ENCODE measurements around the gene SYNE1. TPM values are rescaled to one million over a fixed set of nuclear protein-coding genes. Genes with fewer than 3 reads are reported as not detected.

Gene SYNE1
- total and polyA plus RNA-seq, 8 donors, result 79.1 to 201 (median 104) TPM

DNA sequence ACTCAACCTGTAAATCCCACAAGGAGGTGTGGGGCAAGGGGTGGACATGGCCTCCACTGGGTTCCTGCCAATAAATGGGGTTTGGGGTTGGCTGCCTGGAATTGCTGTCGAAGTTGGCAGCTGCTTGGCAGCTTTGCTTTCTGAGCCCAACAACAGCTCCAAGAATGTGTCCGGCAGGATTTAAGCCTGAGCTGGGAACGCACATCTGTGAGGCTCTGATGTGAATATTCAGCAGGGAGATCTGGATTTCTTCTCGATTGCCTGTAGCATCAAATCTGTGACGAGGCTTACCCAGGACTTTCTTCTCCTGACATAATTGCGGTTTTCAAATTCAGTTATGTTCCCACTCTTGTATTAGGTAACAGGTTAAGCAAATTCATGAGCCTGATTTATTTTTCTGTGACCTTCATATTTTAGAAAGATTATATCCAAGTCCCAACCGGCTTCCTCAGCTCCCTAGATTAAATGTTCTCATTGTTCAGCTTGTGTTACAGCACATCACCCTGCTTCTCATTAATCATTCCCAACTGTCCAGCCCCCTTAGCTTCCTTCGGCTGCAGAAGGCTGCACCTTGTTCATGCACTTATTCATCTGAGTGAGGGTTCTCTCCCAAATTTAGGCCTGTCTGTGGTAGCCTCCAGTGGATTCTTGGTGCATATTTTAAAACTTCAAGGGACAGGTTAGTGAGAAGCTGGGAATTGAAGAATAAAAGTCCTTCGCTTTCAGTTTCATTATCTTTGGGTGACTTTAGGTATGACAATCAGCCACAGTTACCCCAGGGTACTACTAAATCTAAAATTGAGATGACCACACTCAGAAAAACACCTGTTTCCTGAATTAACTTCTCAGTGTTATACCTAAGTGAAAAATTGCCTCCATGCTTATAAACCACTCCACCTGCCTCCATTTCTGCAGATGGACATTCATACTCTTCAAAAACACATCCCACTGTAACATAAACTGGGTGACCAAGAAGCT is 519.7 kb downstream of the SYNE1 start:
- intact Hi-C loops (cut with DNase I), result no loop called here
- H3K9me3 ChIP-seq, result no peaks in the 10 kb centered on the region
- TF ChIP-seq, protein P1, sequence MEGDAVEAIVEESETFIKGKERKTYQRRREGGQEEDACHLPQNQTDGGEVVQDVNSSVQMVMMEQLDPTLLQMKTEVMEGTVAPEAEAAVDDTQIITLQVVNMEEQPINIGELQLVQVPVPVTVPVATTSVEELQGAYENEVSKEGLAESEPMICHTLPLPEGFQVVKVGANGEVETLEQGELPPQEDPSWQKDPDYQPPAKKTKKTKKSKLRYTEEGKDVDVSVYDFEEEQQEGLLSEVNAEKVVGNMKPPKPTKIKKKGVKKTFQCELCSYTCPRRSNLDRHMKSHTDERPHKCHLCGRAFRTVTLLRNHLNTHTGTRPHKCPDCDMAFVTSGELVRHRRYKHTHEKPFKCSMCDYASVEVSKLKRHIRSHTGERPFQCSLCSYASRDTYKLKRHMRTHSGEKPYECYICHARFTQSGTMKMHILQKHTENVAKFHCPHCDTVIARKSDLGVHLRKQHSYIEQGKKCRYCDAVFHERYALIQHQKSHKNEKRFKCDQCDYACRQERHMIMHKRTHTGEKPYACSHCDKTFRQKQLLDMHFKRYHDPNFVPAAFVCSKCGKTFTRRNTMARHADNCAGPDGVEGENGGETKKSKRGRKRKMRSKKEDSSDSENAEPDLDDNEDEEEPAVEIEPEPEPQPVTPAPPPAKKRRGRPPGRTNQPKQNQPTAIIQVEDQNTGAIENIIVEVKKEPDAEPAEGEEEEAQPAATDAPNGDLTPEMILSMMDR (IDR thresholded peaks at IDR 0.05), result no peak
- H3K4me3 ChIP-seq, result no peak overlapping the region
- H3K27me3 ChIP-seq, result no peaks in the 10 kb centered on the region
- no peak overlapping the region for H3K27ac ChIP-seq
- peaks cover 0 to 6% of the 10 kb centered on the region in 2 donors for H3K4me1 ChIP-seq
- ATAC-seq, result no peak
- no peak for DNase-seq
- peaks cover 0 to 39% of the 10 kb centered on the region in 2 donors for H3K36me3 ChIP-seq

GRCh38 chr6:152112491-152113261 is 524.5 kb downstream of the SYNE1 start:
- TF ChIP-seq, protein P1 (IDR thresholded peaks at IDR 0.05), result no peak
- no peaks in the 10 kb centered on the region for H3K36me3 ChIP-seq
- H3K27me3 ChIP-seq, result no peaks in the 10 kb centered on the region
- peak overlapping the region in 1 of 2 donors; percentile 33 for H3K27ac ChIP-seq
- ATAC-seq, result peak; percentile 59
- no peak overlapping the region for H3K4me3 ChIP-seq
- H3K4me1 ChIP-seq, result peaks cover 0 to 20% of the 10 kb centered on the region in 2 donors
- intact Hi-C loops (cut with DNase I), result no loop called here
- no peaks in the 10 kb centered on the region for H3K9me3 ChIP-seq
- DNase-seq, result peak in 2 of 4 donors; percentile 70 to 80

GRCh38 chr6:152110886-152111820 is 526.0 kb downstream of the SYNE1 start:
- ATAC-seq (peak; percentile 32), DNase-seq (peak in 1 of 4 donors; percentile 68)
- H3K36me3 ChIP-seq, result no peaks in the 10 kb centered on the region
- no peaks in the 10 kb centered on the region for H3K27me3 ChIP-seq
- TF ChIP-seq, protein P1 (IDR thresholded peaks at IDR 0.05), result no peak
- peak overlapping the region in 1 of 2 donors; percentile 33 for H3K27ac ChIP-seq
- H3K4me1 ChIP-seq, result peaks cover 0 to 20% of the 10 kb centered on the region in 2 donors
- no peaks in the 10 kb centered on the region for H3K9me3 ChIP-seq
- no peak overlapping the region for H3K4me3 ChIP-seq
- intact Hi-C loops (cut with DNase I), result no loop called here

DNA sequence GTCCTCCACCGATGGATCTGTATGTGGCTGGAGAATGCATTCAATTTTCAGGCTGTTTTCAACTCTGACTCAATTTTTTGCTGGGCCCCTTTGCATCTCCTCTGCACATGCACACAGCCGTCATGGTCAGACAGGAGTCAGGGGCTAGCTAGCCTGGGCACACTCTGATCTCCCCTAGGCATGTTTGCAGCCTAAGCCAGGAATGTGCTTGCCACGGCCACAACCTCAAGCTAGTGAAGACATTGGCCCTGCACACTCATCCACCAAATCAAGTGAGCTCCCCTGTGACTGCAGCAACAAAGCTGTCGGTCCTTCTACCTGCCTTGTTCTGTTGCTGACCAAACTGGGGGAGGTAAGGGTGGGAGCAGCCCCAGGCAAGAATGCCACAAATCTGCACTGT is 529.2 kb downstream of the SYNE1 start:
- intact Hi-C loops (cut with DNase I), result no loop called here
- Histone ChIP-seq H3K27ac (no peak overlapping the region), H3K9me3 (no peaks in the 10 kb centered on the region), H3K36me3 (no peaks in the 10 kb centered on the region), H3K27me3 (no peaks in the 10 kb centered on the region), H3K4me1 (peaks cover 0 to 18% of the 10 kb centered on the region in 2 donors), H3K4me3 (no peak overlapping the region)
- DNase-seq (no peak), ATAC-seq (no peak)
- TF ChIP-seq, protein P1 (IDR thresholded peaks at IDR 0.05), result no peak

Data from left lung (tissue), 10 donors.